Amniotic epithelial cell (primary cell): ENCODE data around the gene CABP7.
"Not testable (repeated sequence)": the region's sequence is repeated elsewhere in the genome, so short reads cannot be mapped to it uniquely, and the experiment has no call there.

Experiments used
- DNase-seq: peaks from one replicate; pipeline ENCODE4 v3.0.0-alpha.2; 2010; ENCODE audit warnings: low read depth

Gene CABP7

DNA sequence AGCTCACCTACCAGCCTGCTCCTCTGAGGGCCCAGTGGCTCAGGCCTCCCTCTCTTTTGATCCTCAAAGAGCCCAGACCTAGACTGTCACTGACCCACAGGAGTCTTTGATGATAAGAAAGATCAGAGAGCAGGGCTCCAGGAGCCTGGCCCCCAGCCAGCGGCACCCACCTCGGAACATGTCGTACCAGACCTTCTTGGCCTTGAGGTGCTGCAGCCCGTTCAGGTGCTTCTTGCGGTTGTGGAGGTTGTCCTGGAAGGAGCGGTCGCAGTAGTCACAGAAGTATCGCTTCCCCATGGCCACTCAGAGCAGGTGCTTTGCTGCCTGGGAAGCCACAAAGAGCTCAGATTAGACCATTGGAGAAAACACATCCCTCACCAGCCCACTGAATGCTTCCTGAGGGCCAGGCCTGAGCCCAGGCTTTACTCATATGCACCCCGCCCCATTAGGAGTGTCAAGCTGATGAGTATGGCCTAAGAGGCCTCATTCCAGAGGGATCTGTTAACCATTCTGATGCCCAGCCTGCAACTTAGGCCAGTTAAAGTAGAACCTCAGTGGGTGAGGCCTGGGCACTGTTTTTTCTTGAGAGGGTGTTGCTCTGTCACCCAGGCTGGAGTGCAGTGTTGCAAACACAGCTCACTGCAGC is 28.6 kb downstream of the CABP7 start:
- peak; percentile 27 for DNase-seq

DNA sequence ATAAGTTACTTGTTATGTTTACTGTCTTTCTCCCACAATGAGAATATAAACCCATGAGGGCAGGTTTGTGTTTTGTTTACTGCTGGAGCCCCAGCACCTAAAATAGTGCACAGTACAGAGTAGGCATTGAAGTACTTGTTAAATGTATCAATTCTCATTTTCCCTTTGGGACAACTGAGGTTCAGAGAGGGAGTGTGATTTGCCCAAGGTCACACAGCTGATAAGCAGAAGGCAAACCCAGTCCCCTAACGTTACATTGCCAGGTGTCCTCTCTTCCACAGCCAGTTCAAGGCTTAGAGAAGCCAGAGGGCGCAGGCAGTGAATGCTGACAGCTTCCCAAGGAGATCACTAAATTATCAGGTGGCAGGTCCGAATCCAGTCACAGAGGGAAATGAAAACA is 30.2 kb downstream of the CABP7 start:
- no peak for DNase-seq

- peak; percentile 70 for DNase-seq
Measured at GRCh38 chr22:29750559-29751538, 31.0 kb downstream of the CABP7 start.

DNA sequence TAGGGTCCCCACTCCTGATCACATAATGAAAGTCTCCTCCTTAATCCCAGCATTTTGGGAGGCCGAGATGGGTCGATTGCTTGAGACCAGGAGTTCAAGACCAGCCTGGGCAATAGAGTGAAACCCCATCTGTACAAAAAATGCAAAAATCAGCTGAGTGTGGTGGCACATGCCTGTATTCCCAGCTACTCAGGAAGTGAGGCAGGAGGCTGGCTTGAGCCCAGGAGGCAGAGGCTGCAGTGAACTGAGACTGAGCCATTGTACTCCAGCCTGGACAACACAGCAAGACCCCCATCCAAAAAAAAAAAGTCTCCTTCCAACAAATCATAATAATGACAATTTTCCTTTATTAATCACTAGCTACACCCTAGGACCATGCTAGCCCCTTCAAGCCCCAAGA is 31.9 kb downstream of the CABP7 start:
- DNase-seq: no peak

DNA sequence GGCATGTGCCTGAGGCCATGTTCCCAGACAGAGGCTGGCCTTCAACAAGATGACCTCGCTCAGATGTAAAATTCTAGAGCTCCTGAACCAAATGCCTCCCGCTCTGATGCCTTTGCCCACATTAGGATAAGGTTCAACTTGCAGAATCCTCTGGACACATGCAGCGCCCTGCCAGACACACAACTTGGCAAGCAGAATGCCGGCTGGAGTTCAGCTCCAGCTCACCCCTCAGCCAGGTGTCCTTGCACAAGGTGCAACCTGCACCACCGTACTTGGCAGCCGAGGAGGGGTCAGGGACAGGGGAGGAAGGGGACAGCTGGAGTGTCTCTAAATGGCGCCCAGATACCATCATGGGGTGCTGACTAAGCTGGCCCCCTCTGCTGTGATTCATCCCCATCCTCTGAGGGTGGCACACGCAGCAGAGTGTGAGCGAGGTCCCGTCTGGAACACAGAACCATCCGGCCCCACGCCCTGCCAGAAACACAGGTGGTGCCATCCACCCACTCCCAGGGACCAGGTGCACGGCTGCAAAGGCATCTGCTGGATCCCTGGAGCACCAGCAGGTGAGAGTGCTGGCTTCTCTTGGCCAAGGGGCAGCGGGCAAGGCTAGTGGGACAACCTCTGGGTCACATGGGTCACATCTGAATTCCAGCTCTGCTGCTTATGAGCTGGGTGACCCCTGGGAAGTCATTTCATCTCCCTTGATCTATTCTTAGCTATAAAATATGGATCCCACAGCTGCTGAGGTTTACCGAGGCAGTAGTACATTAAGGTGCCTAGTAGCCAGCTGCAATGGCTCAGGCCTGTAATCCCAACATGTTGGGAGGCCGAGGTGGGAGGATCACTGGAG is 34.2 kb downstream of the CABP7 start:
- no peak for DNase-seq

GRCh38 chr22:29754658-29755395 is 35.0 kb downstream of the CABP7 start:
- DNase-seq: not testable (repeated sequence)

- DNase-seq: no peak
Measured at GRCh38 chr22:29755889-29756288, 36.1 kb downstream of the CABP7 start.

- DNase-seq: no peak
Measured at GRCh38 chr22:29756341-29756740, 36.5 kb downstream of the CABP7 start.

- no peak for DNase-seq
Measured at GRCh38 chr22:29757096-29757495, 37.3 kb downstream of the CABP7 start.

DNA sequence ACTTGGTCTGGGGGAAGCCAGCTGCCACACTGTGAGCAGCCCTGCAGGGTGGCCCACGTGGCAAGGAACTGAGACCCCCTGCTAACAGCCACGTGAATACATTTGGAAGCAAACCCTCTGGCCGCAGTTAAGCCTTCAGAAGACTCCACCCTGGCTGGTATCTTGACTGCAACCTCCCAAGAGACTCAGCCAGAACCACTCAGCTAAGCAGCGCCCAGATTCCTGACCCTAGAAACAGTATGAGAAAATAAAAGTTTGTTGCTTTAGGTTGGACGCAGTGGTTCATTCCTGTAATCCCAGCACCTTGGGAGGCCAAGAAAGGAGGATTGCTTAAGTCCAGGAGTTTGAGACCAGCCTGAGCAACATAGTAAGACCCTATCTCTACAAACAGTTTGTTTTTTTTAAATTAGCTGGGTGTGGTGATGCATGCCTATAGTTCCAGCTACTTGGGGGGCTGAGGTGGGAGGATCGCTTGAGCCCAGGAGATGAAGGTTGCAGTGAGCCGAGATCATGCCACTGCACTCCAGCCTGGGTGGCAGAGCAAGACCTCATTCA is 38.3 kb downstream of the CABP7 start:
- no peak for DNase-seq

- no peak for DNase-seq
Measured at GRCh38 chr22:29758959-29759358, 39.2 kb downstream of the CABP7 start.

DNA sequence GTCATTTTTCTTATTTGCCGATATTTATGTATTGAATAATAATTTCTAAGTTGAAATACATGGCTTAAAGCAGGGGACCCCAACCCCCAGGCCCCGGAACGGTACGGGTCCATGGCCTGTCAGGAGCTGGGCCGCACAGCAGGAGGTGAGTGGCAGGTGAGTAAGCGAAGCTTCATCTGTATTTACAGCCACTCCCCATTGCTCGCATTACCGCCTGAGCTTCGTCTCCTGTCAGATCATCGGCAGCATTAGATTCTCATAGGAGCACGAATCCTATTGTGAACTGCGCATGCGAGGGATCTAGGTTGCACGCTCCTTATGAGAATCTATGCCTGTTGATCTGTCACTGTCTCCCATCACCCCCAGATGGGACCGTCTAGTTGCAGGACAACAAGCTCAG is 42.5 kb downstream of the CABP7 start:
- DNase-seq: no peak

- no peak for DNase-seq
Measured at GRCh38 chr22:29765905-29766631, 46.3 kb downstream of the CABP7 start.

DNA sequence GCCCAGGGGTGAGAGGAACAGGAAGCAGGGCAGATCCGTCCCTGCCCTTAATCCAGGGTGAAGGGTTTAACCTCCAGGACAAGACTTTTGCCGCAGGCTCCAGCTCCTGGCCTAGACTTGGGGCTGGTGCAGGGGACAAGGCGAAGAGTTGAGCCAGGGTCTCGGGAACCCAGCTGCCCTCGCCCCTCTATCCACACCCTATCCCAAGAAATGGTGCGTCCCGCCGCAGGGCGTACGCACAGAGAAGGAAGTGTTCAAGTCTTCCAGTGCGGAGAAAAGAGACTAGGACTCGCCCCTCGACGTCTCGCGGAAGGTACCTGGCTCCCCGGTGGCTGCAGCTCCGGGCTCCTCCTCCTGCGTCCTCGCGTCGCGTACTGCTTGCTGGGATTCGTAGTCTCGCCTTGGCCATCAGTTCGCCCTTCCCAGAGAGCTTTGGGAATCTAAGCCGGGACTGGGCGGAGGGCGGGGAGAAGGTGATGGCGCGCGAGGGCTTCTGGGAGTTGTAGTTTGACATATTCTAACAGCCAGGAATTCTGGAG is 46.9 kb downstream of the CABP7 start, which contains the start of gene ZMAT5:
Gene ZMAT5 (minus strand): TSS at position 376 of the 539 bp plus-strand sequence. CDS start 18,463 bp downstream, outside the sequence.
- peak; percentile 97 for DNase-seq

DNA sequence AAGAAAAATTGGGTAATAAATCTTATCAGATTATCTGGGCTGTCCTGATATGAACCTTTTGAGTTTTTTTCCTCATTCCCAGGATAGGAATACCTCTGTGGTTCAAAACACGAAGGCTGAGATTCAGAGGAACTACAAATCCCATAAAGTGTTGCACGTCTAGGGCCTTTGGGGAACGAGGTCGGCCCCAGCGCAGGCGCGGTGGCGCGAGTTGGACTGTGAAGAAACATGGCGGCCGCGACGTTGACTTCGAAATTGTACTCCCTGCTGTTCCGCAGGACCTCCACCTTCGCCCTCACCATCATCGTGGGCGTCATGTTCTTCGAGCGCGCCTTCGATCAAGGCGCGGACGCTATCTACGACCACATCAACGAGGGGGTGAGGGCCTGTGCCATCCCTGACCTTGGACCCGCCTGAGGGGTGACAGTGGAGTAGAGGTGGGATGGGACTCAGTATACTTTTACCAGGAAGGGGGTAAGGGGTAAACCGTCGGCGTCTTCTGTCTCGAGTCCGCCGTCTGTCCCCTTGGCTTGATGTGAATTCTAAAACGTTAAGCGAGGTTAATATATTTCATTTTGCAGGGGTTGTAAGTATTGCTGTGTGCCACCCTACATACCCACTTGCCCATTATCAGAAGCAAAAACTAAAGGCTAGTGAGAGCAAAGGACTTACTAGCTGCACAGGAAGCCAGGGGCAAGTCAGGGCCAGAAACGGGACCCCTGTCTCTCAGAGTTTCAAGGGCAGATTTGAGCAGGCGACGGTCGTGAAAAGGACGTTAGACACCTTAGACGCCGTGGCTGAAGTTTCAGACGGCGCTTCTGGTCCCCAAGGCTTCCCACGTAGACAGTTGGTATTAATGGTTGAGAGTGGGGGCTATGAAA is 47.6 kb downstream of the CABP7 start, which contains the start of gene UQCR10:
Gene UQCR10 (plus strand): TSS at position 199 of the 881 bp plus-strand sequence. CDS start 30 bp downstream, at position 229.
- peak; percentile 84 for DNase-seq

GRCh38 chr22:29768052-29768693 is 48.4 kb downstream of the CABP7 start:
- no peak for DNase-seq

GRCh38 chr22:29769723-29770321 is 50.0 kb downstream of the CABP7 start:
- DNase-seq: no peak

DNA sequence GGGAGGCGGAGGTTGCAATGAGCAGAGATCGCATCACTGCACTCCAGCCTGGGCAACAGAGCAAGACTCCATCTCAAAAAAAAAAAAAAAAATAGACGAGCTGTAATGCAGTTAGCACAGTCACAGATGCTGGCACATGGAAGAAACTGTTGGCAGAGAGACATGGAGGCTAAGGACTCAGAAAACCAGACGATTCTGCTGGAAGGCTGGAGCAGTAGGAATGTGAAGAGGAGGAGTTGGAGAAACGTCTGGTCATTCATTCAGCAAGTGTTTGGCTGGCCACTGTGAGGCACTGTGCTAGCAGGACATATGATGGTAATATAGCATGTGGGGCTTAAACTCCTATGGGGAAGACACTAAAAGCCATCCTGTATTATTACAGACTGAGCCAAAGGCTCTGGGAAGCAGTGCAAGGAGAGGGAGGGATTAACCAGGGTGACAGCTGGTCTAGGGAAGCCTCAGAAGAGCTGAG is 52.4 kb downstream of the CABP7 start:
- peak; percentile 76 for DNase-seq
